Measurements from ENCODE around the gene GDPD4.

GDPD4 gene

GRCh38 chr11:77188633-77189491 lies 112.6 kb downstream of the GDPD4 start:
- DNase-seq: no peak

GRCh38 chr11:77187776-77188632 lies 113.5 kb downstream of the GDPD4 start:
- DNase-seq: peak; percentile 48

- no peak for DNase-seq
Observed at GRCh38 chr11:77187111-77187750, 114.3 kb downstream of the GDPD4 start.

GRCh38 chr11:77186302-77186701 lies 115.2 kb downstream of the GDPD4 start:
- DNase-seq: no peak

- DNase-seq: no peak
Observed at GRCh38 chr11:77184136-77184860, 117.2 kb downstream of the GDPD4 start.

- no peak for DNase-seq
Observed at GRCh38 chr11:77183431-77183984, 118.0 kb downstream of the GDPD4 start.

GRCh38 chr11:77182542-77183430 lies 118.7 kb downstream of the GDPD4 start:
- no peak for DNase-seq

GRCh38 chr11:77181799-77182541 lies 119.5 kb downstream of the GDPD4 start:
- no peak for DNase-seq

GRCh38 chr11:77181226-77181625 lies 120.3 kb downstream of the GDPD4 start:
- no peak for DNase-seq

GRCh38 chr11:77180346-77180745 lies 121.1 kb downstream of the GDPD4 start:
- DNase-seq: no peak

GRCh38 chr11:77179681-77180080 lies 121.8 kb downstream of the GDPD4 start:
- no peak for DNase-seq

- no peak for DNase-seq
Observed at GRCh38 chr11:77179048-77179447, 122.4 kb downstream of the GDPD4 start.

- no peak for DNase-seq
Observed at GRCh38 chr11:77178150-77178549, 123.3 kb downstream of the GDPD4 start.

GRCh38 chr11:77176996-77177395 lies 124.5 kb downstream of the GDPD4 start:
- no peak for DNase-seq

GRCh38 chr11:77175869-77176539 lies 125.5 kb downstream of the GDPD4 start:
- peak; percentile 62 for DNase-seq

GRCh38 chr11:77175021-77175842 lies 126.3 kb downstream of the GDPD4 start:
- DNase-seq: peak; percentile 24

GRCh38 chr11:77174559-77174958 lies 126.9 kb downstream of the GDPD4 start:
- no peak for DNase-seq

- no peak for DNase-seq
Observed at GRCh38 chr11:77173494-77173893, 128.0 kb downstream of the GDPD4 start.

GRCh38 chr11:77172666-77172982 lies 128.9 kb downstream of the GDPD4 start:
- DNase-seq: no peak
